Neural cell (in vitro differentiated cells): ENCODE measurements around the gene PSME3IP1.

Experiments used
- EP300 ChIP-seq: fragments of 450-650 bp; conservative IDR thresholded peaks from 2 replicates; pipeline ENCODE4 v1.6.1; 2014; ENCODE audit warnings: antibody characterized with exemption, mild to moderate bottlenecking, moderate library complexity; ENCODE audit not compliant: poor library complexity, severe bottlenecking
- EZH2 ChIP-seq: fragments of 200-600, 300-800 bp; shearing (Covaris generic), sonication (generic); IDR thresholded peaks from 2 replicates; pipeline ENCODE4 v1.6.1; 2014; ENCODE audit warnings: antibody characterized with exemption, low read length, borderline replicate concordance, mild to moderate bottlenecking; ENCODE audit not compliant: insufficient read depth, poor library complexity, severe bottlenecking
- POLR2AphosphoS5 ChIP-seq: IDR thresholded peaks from 2 replicates; pipeline ENCODE4 v1.6.1; 2012
- RAD21 ChIP-seq: fragments of 450-650 bp; conservative IDR thresholded peaks from 2 replicates; pipeline ENCODE4 v1.6.1; 2014; ENCODE audit warnings: antibody characterized with exemption, mild to moderate bottlenecking, moderate library complexity
- TAF1 ChIP-seq: IDR thresholded peaks from 2 replicates; pipeline ENCODE4 v1.6.1; 2012; ENCODE audit warnings: low read depth
- TF ChIP-seq, protein P1 (sequence below): fragments of 450-650 bp; IDR thresholded peaks from 2 replicates; pipeline ENCODE4 v1.5.1; 2014; ENCODE audit warnings: antibody characterized with exemption, mild to moderate bottlenecking, moderate library complexity; ENCODE audit not compliant: poor library complexity, severe bottlenecking
- TF ChIP-seq, protein P2 (sequence below): IDR thresholded peaks from 2 replicates; pipeline ENCODE4 v1.6.1; 2012; ENCODE audit warnings: borderline replicate concordance

DNA sequence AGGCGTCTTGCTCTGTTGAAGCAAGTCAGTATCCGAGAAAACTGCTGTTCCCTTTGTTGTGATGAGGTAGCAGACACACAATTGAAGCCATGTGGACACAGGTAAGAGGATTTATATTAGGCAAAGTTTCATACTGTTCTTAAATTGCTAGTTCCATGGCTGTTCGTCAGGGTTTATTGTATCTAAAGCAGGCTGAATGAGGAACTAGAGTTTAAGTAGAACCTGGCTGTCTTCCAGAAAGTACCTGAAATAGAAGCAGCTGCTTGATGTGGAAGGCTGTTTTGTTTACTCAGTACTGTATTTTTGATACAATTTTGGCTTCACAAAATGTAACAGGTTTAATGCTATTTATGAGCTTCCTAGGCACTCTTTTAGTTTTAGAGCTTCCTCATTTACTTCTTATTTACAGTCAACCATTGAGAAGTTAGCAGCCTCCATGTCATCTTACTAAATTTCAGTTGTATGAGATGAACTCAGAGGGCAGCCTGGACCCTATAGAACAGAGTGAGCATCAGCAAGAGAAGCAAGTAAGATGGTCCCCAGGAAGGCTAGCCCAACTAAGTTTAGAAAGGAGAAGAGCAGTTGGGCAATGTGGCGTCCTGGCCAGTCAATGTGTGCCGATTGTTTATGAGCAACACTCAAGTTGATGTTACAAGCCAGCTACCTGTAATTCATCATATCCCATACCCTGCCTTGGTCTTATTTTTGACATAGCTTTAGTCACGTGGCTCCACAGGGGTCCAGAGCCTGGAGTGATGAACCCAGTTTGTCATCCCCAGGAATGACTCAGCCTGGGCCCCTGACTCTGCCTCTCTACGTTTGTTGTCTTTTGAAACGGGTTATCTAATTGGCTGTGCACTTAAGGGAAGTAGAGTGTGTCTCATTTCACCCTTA is 49.5 kb upstream of the PSME3IP1 start:
- TF ChIP-seq, protein P1, sequence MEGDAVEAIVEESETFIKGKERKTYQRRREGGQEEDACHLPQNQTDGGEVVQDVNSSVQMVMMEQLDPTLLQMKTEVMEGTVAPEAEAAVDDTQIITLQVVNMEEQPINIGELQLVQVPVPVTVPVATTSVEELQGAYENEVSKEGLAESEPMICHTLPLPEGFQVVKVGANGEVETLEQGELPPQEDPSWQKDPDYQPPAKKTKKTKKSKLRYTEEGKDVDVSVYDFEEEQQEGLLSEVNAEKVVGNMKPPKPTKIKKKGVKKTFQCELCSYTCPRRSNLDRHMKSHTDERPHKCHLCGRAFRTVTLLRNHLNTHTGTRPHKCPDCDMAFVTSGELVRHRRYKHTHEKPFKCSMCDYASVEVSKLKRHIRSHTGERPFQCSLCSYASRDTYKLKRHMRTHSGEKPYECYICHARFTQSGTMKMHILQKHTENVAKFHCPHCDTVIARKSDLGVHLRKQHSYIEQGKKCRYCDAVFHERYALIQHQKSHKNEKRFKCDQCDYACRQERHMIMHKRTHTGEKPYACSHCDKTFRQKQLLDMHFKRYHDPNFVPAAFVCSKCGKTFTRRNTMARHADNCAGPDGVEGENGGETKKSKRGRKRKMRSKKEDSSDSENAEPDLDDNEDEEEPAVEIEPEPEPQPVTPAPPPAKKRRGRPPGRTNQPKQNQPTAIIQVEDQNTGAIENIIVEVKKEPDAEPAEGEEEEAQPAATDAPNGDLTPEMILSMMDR: no peak
- TF ChIP-seq POLR2AphosphoS5 (no peak), EZH2 (no peak), EP300 (no peak), TAF1 (no peak), RAD21 (no peak)
- TF ChIP-seq, protein P2, sequence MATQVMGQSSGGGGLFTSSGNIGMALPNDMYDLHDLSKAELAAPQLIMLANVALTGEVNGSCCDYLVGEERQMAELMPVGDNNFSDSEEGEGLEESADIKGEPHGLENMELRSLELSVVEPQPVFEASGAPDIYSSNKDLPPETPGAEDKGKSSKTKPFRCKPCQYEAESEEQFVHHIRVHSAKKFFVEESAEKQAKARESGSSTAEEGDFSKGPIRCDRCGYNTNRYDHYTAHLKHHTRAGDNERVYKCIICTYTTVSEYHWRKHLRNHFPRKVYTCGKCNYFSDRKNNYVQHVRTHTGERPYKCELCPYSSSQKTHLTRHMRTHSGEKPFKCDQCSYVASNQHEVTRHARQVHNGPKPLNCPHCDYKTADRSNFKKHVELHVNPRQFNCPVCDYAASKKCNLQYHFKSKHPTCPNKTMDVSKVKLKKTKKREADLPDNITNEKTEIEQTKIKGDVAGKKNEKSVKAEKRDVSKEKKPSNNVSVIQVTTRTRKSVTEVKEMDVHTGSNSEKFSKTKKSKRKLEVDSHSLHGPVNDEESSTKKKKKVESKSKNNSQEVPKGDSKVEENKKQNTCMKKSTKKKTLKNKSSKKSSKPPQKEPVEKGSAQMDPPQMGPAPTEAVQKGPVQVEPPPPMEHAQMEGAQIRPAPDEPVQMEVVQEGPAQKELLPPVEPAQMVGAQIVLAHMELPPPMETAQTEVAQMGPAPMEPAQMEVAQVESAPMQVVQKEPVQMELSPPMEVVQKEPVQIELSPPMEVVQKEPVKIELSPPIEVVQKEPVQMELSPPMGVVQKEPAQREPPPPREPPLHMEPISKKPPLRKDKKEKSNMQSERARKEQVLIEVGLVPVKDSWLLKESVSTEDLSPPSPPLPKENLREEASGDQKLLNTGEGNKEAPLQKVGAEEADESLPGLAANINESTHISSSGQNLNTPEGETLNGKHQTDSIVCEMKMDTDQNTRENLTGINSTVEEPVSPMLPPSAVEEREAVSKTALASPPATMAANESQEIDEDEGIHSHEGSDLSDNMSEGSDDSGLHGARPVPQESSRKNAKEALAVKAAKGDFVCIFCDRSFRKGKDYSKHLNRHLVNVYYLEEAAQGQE: no peak
